ENCODE results near the gene ARHGEF2.

DNA sequence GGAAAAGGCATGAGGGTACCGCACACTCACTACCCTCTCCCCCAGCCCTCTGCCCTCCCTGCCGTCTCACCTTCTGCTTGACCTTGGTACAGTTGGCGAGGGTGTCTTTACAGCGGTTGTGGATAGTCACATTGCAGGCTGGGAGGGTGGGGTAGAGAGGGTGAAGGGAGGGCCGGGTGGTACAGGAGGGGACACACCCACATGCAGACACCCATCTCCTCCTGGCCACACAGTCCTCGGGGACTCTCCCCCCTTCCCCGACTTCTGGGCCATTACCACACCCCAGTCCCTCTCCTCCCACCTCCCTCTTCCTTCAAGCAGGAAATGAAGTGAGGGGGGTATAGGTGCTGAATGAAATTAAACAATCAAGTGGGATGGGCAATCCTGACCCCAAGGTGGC, 11.6 kb downstream of the ARHGEF2 start:
- TF ChIP-seq, protein P1, sequence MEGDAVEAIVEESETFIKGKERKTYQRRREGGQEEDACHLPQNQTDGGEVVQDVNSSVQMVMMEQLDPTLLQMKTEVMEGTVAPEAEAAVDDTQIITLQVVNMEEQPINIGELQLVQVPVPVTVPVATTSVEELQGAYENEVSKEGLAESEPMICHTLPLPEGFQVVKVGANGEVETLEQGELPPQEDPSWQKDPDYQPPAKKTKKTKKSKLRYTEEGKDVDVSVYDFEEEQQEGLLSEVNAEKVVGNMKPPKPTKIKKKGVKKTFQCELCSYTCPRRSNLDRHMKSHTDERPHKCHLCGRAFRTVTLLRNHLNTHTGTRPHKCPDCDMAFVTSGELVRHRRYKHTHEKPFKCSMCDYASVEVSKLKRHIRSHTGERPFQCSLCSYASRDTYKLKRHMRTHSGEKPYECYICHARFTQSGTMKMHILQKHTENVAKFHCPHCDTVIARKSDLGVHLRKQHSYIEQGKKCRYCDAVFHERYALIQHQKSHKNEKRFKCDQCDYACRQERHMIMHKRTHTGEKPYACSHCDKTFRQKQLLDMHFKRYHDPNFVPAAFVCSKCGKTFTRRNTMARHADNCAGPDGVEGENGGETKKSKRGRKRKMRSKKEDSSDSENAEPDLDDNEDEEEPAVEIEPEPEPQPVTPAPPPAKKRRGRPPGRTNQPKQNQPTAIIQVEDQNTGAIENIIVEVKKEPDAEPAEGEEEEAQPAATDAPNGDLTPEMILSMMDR (IDR thresholded peaks at IDR 0.05; ENCODE audit: low read depth, low read length, poor library complexity, severe bottlenecking), result no peak
- no peak for TF ChIP-seq EZH2phosphoT487 (IDR thresholded peaks at IDR 0.05; ENCODE audit: borderline replicate concordance, low read length)
